Adipose tissue (tissue), 3 donors: ENCODE results near the gene KLK3. TPM values are rescaled to one million over a fixed set of nuclear protein-coding genes. Genes with fewer than 3 reads are reported as not detected.
"Not testable (repeated sequence)": the region's sequence is repeated elsewhere in the genome, so short reads cannot be mapped to it uniquely, and the experiment has no call there.

Source experiments
- H3K27ac ChIP-seq: one replicate; pipeline ENCODE4 v1.5.1; 2013; ENCODE audit warnings: low read depth, low read length
- WGBS, 3 donors: extraction: QIAGEN DNeasy Blood & Tissue Kit; methylation state at CpG; one replicate each; pipeline ENCODE4 v1.1.7; 2013; 5-methylcytosine and 5-hydroxymethylcytosine counted together
- polyA plus RNA-seq, 3 donors: library from polyadenylated mRNA; stranded (reverse); fragments of 200-250 nt; gene quantifications; one replicate each; pipeline ENCODE4 v1.2.3, GENCODE V29; 2013
- donor health status: healthy with polysubstance abuse.
- donor health status: Bipolar disorder and iron deficiency.
- donor health status: healthy.

Gene KLK3
- under 1 TPM in 1 of 3 donors, not detected in 2; 0.05 TPM for polyA plus RNA-seq

GRCh38 chr19:50854636-50855410 is at the start of gene KLK3:
TSS of gene KLK3 (plus strand) at chr19:50854915. CDS start at chr19:50854956, 41 bp downstream.
- no peak within 1 kb of the TSS for H3K27ac ChIP-seq
- WGBS, 3 donors = 53 to 71% (median 66%) methylated on average over 9 of the region's 9 CpGs

GRCh38 chr19:50808856-50809255 is 45.9 kb upstream of the KLK3 start:
- H3K27ac ChIP-seq = no peak overlapping the region
- 50 to 66% (median 54%) methylated on average over 1 of the region's 1 CpG for WGBS, 3 donors

GRCh38 chr19:50811622-50812238 is 43.0 kb upstream of the KLK3 start:
- not testable (repeated sequence) for H3K27ac ChIP-seq
- WGBS, 3 donors = 66 to 77% (median 76%) methylated on average over 3 of the region's 3 CpGs

GRCh38 chr19:50812474-50812873 is 42.2 kb upstream of the KLK3 start:
- WGBS, 3 donors = 69 to 81% (median 71%) methylated on average over 3 of the region's 3 CpGs
- H3K27ac ChIP-seq = no peak overlapping the region

GRCh38 chr19:50814883-50815282 is 39.8 kb upstream of the KLK3 start:
- no peak overlapping the region for H3K27ac ChIP-seq
- WGBS, 3 donors = 54 to 83% (median 76%) methylated on average over 5 of the region's 5 CpGs

- WGBS, 3 donors = 90 to 100% (median 100%) methylated on average over 1 of the region's 1 CpG
- H3K27ac ChIP-seq = no peak overlapping the region
Observed at GRCh38 chr19:50815439-50815838, 39.3 kb upstream of the KLK3 start.

- 6 to 10% (median 9%) methylated on average over 46 to 52 of the region's 52 CpGs for WGBS, 3 donors
- no peak overlapping the region for H3K27ac ChIP-seq
Observed at GRCh38 chr19:50817941-50818858, 36.5 kb upstream of the KLK3 start.

GRCh38 chr19:50818859-50819472 is 35.7 kb upstream of the KLK3 start:
- WGBS, 3 donors = 36 to 69% (median 67%) methylated on average over 12 of the region's 12 CpGs
- no peak overlapping the region for H3K27ac ChIP-seq

- whole genome bisulfite sequencing, 3 donors = 23 to 51% (median 40%) methylated on average over 8 of the region's 8 CpGs
Observed at GRCh38 chr19:50819636-50820035, 35.1 kb upstream of the KLK3 start.

GRCh38 chr19:50820086-50820485 is 34.6 kb upstream of the KLK3 start:
- no peak overlapping the region for H3K27ac ChIP-seq
- 4 to 17% (median 8%) methylated on average over 15 of the region's 15 CpGs for WGBS, 3 donors

More at GRCh38 chr19:50819636-50820035, 35.1 kb upstream of the KLK3 start:
- H3K27ac ChIP-seq = no peak overlapping the region

- H3K27ac ChIP-seq = no peak overlapping the region
- WGBS, 3 donors = 6 to 7% (median 6%) methylated on average over 16 to 21 of the region's 21 CpGs
Observed at GRCh38 chr19:50820549-50821247, 34.0 kb upstream of the KLK3 start.

- H3K27ac ChIP-seq = no peak overlapping the region
- WGBS, 3 donors = 44 to 74% (median 73%) methylated on average over 4 of the region's 4 CpGs
Observed at GRCh38 chr19:50821248-50821612, 33.5 kb upstream of the KLK3 start.

GRCh38 chr19:50821622-50822021 is 33.1 kb upstream of the KLK3 start:
- no peak overlapping the region for H3K27ac ChIP-seq
- 26 to 63% (median 61%) methylated on average over 8 of the region's 8 CpGs for WGBS, 3 donors

- 43 to 79% (median 75%) methylated on average over 7 of the region's 7 CpGs for WGBS, 3 donors
Observed at GRCh38 chr19:50822661-50823208, 32.0 kb upstream of the KLK3 start.

GRCh38 chr19:50823389-50824042 is 31.2 kb upstream of the KLK3 start, which contains the start of gene KLK1:
TSS of gene KLK1 (minus strand) at chr19:50823787. CDS start at chr19:50823748, 39 bp downstream.
- H3K27ac ChIP-seq = no peak within 1 kb of the TSS
- 21 to 57% (median 50%) methylated on average over 13 to 14 of the region's 14 CpGs for WGBS, 3 donors

More at GRCh38 chr19:50822661-50823208, 32.0 kb upstream of the KLK3 start:
- no peak overlapping the region for H3K27ac ChIP-seq

- H3K27ac ChIP-seq = no peak overlapping the region
- 74 to 86% (median 78%) methylated on average over 41 to 43 of the region's 43 CpGs for whole genome bisulfite sequencing, 3 donors
Observed at GRCh38 chr19:50826492-50827240, 28.0 kb upstream of the KLK3 start.
